Measurements from ENCODE around the gene ZNF428.
"Not testable (repeated sequence)": the region's sequence is repeated elsewhere in the genome, so short reads cannot be mapped to it uniquely, and the experiment has no call there.

ZNF428 gene

DNA sequence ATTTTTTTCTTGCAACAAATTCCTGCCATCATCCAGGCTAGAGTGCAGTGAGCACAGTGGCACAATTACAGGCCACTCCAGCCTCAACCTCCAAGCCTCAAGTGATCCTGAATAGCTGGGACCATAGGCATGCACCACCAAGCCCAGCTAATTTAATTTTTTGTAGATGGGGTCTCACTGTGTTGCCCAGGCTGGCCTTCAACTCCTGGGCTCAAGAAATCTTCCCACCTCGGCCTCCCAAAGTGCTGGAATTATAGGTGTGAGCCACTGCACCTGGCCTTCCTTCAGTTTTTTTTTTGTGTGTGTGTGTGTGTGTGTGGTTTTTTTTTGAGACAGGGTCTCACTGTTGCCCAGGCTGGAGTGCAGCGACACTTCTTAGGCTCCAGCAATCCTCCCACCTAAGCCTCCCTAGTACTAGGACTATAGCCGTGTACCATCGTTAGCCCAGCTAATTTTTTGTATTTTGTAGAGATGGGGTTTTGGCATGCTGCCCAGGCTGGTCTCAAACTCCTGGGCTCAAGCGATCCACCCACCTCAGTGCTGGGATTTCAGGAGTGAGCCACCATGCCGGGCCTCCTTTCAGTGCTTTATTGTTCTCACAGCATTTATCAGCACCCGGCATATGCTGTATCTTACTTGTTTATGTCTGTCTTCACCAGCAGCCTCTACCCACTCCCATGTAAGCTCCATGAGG, 13.4 kb downstream of the ZNF428 start:
- Histone ChIP-seq H3K27ac (ENCODE audit: low read depth, low read length) (no peak overlapping the region), H3K4me2 (ENCODE audit: low read depth, low read length, poor library complexity, severe bottlenecking) (no peak overlapping the region), H3K36me3 (ENCODE audit: low read length) (no peaks in the 10 kb centered on the region), H2AFZ (ENCODE audit: low read depth, low read length, severe bottlenecking) (no peak overlapping the region), H3K79me2 (ENCODE audit: insufficient read depth, low read length) (0 out of 2 replicates have a peak, but pooled peaks cover 9% of the 10 kb centered on the region), H3K9ac (ENCODE audit: low read length) (no peak overlapping the region), H3K9me2 (replicated peaks; ENCODE audit: insufficient read depth, low read length) (no peaks in the 10 kb centered on the region), H4K20me1 (ENCODE audit: low read depth, low read length) (no peaks in the 10 kb centered on the region), H3K27me3 (ENCODE audit: low read length) (no peaks in the 10 kb centered on the region), H3F3A (ENCODE audit: insufficient read depth) (peaks cover 7% of the 10 kb centered on the region), H3K9me3 (ENCODE audit: insufficient read depth, low read length) (no peaks in the 10 kb centered on the region), H3K4me3 (ENCODE audit: insufficient read depth, low read length, poor library complexity, severe bottlenecking) (no peak overlapping the region)
- TF ChIP-seq EZH2phosphoT487 (conservative IDR thresholded peaks at IDR 0.05; ENCODE audit: low read length), result no peak
- TF ChIP-seq, protein P1, sequence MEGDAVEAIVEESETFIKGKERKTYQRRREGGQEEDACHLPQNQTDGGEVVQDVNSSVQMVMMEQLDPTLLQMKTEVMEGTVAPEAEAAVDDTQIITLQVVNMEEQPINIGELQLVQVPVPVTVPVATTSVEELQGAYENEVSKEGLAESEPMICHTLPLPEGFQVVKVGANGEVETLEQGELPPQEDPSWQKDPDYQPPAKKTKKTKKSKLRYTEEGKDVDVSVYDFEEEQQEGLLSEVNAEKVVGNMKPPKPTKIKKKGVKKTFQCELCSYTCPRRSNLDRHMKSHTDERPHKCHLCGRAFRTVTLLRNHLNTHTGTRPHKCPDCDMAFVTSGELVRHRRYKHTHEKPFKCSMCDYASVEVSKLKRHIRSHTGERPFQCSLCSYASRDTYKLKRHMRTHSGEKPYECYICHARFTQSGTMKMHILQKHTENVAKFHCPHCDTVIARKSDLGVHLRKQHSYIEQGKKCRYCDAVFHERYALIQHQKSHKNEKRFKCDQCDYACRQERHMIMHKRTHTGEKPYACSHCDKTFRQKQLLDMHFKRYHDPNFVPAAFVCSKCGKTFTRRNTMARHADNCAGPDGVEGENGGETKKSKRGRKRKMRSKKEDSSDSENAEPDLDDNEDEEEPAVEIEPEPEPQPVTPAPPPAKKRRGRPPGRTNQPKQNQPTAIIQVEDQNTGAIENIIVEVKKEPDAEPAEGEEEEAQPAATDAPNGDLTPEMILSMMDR (IDR thresholded peaks at IDR 0.05; ENCODE audit: insufficient read depth, low read length, poor library complexity, severe bottlenecking), result no peak

DNA sequence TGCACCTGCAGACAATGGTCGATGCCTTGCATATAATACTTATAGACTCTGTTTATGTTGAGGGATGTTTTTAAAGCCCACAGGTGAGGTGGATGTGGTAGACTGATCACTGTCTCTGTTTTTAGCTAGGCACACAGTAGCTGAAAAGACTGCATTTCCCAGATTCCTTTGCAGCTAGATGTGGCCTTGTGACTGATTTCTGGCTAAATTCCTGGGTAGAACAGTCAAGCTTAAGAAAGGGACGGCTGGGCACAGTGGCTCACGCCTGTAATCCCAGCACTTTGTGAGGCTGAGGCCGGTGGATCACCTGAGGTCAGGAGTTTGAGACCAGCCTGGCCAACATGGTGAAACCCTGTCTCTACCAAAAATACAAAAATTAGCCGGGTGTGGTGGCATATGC, 19.1 kb downstream of the ZNF428 start:
- H3K27ac ChIP-seq (ENCODE audit: low read depth, low read length); H3K4me3 ChIP-seq (ENCODE audit: insufficient read depth, low read length, poor library complexity, severe bottlenecking); H3K36me3 ChIP-seq (ENCODE audit: low read length); H3K4me2 ChIP-seq (ENCODE audit: low read depth, low read length, poor library complexity, severe bottlenecking); H3K9me3 ChIP-seq (ENCODE audit: insufficient read depth, low read length); H2AFZ ChIP-seq (ENCODE audit: low read depth, low read length, severe bottlenecking); H4K20me1 ChIP-seq (ENCODE audit: low read depth, low read length); H3K9ac ChIP-seq (ENCODE audit: low read length); H3K27me3 ChIP-seq (ENCODE audit: low read length); H3F3A ChIP-seq (ENCODE audit: insufficient read depth); H3K9me2 ChIP-seq (replicated peaks; ENCODE audit: insufficient read depth, low read length): not testable (repeated sequence)
- peaks cover 15% of the 10 kb centered on the region for H3K79me2 ChIP-seq (ENCODE audit: insufficient read depth, low read length)

DNA sequence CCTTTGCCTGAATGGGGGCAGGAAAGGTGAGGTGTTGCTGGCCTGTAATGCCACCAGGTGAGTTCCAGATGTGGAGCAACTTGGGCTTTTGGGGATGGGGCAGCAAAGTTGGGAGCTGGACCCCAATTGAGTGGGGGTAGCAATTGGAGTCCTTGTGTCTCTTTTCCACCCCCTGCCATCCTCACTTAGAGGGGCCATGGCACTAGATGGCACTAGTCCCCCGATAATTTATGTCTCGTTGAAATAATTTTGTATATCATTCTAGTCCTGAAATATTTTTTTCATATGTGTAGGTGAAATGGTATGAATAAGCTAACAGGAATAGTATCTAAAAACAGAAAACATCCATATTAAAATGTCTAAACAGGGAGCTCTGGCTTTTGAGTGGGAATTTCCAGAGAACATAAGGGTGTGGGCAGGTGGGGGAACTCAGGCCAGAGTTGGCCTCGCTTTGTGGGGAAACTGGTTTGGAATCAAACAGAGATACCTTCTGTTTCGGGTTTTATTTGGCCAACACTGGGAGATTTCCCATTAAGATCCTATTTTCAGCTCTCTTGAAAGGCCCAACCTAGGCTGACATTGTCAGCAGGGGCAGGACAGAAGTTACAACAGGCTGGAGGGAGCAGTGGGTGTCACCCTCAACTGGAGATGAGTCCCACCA, 19.7 kb downstream of the ZNF428 start:
- Histone ChIP-seq H3K9me3 (ENCODE audit: insufficient read depth, low read length) (no peaks in the 10 kb centered on the region), H3K9ac (ENCODE audit: low read length) (no peak overlapping the region), H3K27me3 (ENCODE audit: low read length) (no peaks in the 10 kb centered on the region), H3K9me2 (replicated peaks; ENCODE audit: insufficient read depth, low read length) (no peaks in the 10 kb centered on the region), H3K4me3 (ENCODE audit: insufficient read depth, low read length, poor library complexity, severe bottlenecking) (no peak overlapping the region), H3K4me2 (ENCODE audit: low read depth, low read length, poor library complexity, severe bottlenecking) (no peak overlapping the region), H3K36me3 (ENCODE audit: low read length) (no peaks in the 10 kb centered on the region), H3F3A (ENCODE audit: insufficient read depth) (peaks cover 8% of the 10 kb centered on the region), H4K20me1 (ENCODE audit: low read depth, low read length) (no peaks in the 10 kb centered on the region), H2AFZ (ENCODE audit: low read depth, low read length, severe bottlenecking) (no peak overlapping the region), H3K79me2 (ENCODE audit: insufficient read depth, low read length) (peaks cover 15% of the 10 kb centered on the region), H3K27ac (ENCODE audit: low read depth, low read length) (no peak overlapping the region)
- no peak for TF ChIP-seq EZH2phosphoT487 (conservative IDR thresholded peaks at IDR 0.05; ENCODE audit: low read length)
- TF ChIP-seq, protein P1 (IDR thresholded peaks at IDR 0.05; ENCODE audit: insufficient read depth, low read length, poor library complexity, severe bottlenecking), result no peak
